Measurements from ENCODE around the gene DYSF.

The DYSF gene

GRCh38 chr2:71682341-71682740 lies 229.0 kb downstream of the DYSF start:
- in situ Hi-C loops (cut with MboI; ENCODE audit: low pct_unique_long_range_greater_than_20kb, low sequenced_read_pairs, unreplicated experiment), result no loop called here
- TF ChIP-seq, protein P1, sequence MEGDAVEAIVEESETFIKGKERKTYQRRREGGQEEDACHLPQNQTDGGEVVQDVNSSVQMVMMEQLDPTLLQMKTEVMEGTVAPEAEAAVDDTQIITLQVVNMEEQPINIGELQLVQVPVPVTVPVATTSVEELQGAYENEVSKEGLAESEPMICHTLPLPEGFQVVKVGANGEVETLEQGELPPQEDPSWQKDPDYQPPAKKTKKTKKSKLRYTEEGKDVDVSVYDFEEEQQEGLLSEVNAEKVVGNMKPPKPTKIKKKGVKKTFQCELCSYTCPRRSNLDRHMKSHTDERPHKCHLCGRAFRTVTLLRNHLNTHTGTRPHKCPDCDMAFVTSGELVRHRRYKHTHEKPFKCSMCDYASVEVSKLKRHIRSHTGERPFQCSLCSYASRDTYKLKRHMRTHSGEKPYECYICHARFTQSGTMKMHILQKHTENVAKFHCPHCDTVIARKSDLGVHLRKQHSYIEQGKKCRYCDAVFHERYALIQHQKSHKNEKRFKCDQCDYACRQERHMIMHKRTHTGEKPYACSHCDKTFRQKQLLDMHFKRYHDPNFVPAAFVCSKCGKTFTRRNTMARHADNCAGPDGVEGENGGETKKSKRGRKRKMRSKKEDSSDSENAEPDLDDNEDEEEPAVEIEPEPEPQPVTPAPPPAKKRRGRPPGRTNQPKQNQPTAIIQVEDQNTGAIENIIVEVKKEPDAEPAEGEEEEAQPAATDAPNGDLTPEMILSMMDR (IDR thresholded peaks at IDR 0.05; ENCODE audit: extremely low read depth, insufficient read depth, missing control alignments), result no peak
- DNase-seq (ENCODE audit: low spot score), result no peak

GRCh38 chr2:71683070-71683469 lies 229.7 kb downstream of the DYSF start:
- DNase-seq (ENCODE audit: low spot score), result no peak
- in situ Hi-C loops (cut with MboI; ENCODE audit: low pct_unique_long_range_greater_than_20kb, low sequenced_read_pairs, unreplicated experiment), result no loop called here
- TF ChIP-seq, protein P1 (IDR thresholded peaks at IDR 0.05; ENCODE audit: extremely low read depth, insufficient read depth, missing control alignments), result no peak

DNA sequence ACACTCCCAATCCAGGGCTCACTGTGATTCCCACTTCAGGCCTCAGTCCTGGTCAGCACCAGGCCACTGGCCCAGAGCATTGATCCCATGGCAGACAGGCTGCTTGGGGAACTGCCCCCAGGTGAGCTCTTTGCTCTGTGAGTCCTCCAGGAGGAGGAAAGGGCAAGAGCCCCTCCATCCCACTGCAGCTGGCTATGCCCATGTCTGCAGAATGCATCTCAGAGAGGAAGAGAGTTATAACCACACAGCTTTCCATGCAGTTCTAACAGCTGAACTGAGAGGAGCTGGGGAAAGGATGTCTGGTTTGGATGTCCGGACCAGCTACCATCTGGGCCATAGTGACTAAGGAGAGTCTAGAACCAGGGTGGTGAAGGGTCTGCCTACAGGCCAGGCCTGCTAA lies 230.3 kb downstream of the DYSF start:
- in situ Hi-C loops (cut with MboI; ENCODE audit: low pct_unique_long_range_greater_than_20kb, low sequenced_read_pairs, unreplicated experiment), result no loop called here
- TF ChIP-seq, protein P1 (IDR thresholded peaks at IDR 0.05; ENCODE audit: extremely low read depth, insufficient read depth, missing control alignments), result no peak
- DNase-seq (ENCODE audit: low spot score), result no peak

GRCh38 chr2:71684226-71685072 lies 231.1 kb downstream of the DYSF start:
- no peak for DNase-seq (ENCODE audit: low spot score)
- TF ChIP-seq, protein P1 (IDR thresholded peaks at IDR 0.05; ENCODE audit: extremely low read depth, insufficient read depth, missing control alignments), result no peak
- in situ Hi-C loops (cut with MboI; ENCODE audit: low pct_unique_long_range_greater_than_20kb, low sequenced_read_pairs, unreplicated experiment), result no loop called here

DNA sequence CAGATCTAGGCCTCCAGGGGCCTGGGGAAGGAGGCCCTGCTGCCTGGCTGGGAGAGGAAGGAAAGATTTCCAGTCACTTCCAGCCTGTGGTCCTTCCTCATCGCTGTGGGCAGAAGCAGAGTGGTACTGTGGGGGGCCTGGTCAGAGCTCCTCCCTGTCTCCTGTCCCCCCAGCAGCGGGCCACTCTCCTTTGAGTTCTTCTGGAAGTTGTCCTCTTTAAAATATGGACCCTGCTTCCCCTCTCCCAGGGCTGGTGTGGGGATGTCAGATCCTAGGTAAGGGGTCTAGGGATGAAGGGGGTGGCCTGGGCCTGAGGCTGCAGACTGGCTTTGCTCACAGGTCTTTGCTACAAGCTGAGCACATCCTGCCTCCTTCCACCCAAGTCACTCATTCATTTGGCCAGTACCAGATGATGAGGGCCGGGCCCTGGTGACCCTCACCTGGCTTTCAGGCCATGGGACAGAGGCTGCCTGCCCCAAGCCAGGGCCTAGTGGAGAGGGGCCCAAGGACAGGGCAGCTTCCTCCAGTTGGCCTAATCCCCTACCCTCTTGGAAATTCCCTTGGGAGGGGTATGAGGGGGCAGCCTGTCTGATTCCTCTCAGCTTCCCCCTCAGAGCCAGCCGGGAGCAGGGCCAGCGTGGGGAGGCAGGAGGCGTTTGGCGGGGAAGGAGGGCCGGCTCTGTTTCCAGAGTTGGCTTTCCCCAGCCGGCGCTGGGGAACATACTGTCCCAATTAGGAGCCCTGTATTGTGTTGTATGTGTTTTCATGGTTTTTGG lies 231.9 kb downstream of the DYSF start:
- DNase-seq (ENCODE audit: low spot score), result no peak
- TF ChIP-seq, protein P1 (IDR thresholded peaks at IDR 0.05; ENCODE audit: extremely low read depth, insufficient read depth, missing control alignments), result no peak
- in situ Hi-C loops (cut with MboI; ENCODE audit: low pct_unique_long_range_greater_than_20kb, low sequenced_read_pairs, unreplicated experiment), result no loop called here

DNA sequence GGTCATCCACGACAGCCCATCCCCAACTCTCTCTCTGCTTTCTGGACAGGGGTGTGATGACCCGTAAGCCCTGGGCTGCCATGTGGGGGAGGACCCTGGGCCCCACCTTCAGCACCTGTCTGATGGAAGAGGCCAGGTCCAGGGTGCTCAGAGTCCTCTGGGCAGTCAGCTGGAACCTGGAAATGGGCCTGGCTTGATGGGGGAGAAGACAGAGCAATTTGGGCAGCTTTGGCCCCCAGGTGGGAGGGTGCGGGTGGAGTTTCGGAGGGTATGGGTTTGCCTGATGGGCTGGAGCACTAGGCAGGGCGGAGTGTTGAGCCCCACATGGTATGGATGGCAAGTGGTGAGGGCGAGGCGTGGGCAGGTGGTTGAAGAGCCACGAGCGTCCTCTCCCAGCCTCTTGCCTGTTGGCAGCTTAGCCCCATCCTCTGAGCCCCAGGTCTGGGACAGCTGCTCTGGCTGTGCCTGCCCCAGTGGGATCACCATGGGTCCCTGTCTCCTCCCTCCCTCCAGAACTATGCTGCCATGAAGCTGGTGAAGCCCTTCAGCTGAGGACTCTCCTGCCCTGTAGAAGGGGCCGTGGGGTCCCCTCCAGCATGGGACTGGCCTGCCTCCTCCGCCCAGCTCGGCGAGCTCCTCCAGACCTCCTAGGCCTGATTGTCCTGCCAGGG lies 232.7 kb downstream of the DYSF start:
- no peak for DNase-seq (ENCODE audit: low spot score)
- TF ChIP-seq, protein P1 (IDR thresholded peaks at IDR 0.05; ENCODE audit: extremely low read depth, insufficient read depth, missing control alignments), result no peak
- in situ Hi-C loops (cut with MboI; ENCODE audit: low pct_unique_long_range_greater_than_20kb, low sequenced_read_pairs, unreplicated experiment), result no loop called here

Measured in GM13977 (cell line).